ENCODE measurements around the gene GID8. TPM values are rescaled to one million over a fixed set of nuclear protein-coding genes. Genes with fewer than 3 reads are reported as not detected.

The GID8 gene
- polyA plus RNA-seq, 2 of the 4 experiments (the other 2 are of a cell fraction), result 19.2 to 24.5 TPM

GRCh38 chr20:62995481-62995880 lies 57.5 kb downstream of the GID8 start:
- FAIRE-seq (no peak), DNase-seq (ENCODE audit: low read depth in 1 of 2, low spot score in 1 of 2) (no peak), ATAC-seq (no peak)
- TF ChIP-seq CHD4 (IDR thresholded peaks at IDR 0.05; ENCODE audit: borderline replicate concordance), result no peak
- no peak for TF ChIP-seq PHF8 (IDR thresholded peaks at IDR 0.05; ENCODE audit: borderline replicate concordance, low read depth)
- no peak for TF ChIP-seq JUN (IDR thresholded peaks at IDR 0.05)
- TF ChIP-seq RCOR1 (IDR thresholded peaks at IDR 0.05; ENCODE audit: low read depth, low read length), result no peak
- TF ChIP-seq BHLHE40 (IDR thresholded peaks at IDR 0.05; ENCODE audit: low read depth, low read length), result no peak
- no peak for TF ChIP-seq NFE2L2 (conservative IDR thresholded peaks at IDR 0.05; ENCODE audit: low read length)
- no peak for TF ChIP-seq MAFK (IDR thresholded peaks at IDR 0.05; ENCODE audit: partially characterized antibody)
- no peak for TF ChIP-seq POLR2AphosphoS2 (conservative IDR thresholded peaks at IDR 0.05; ENCODE audit: low read length)
- TF ChIP-seq USF2 (IDR thresholded peaks at IDR 0.05), result no peak
- TF ChIP-seq TP53 (CRISPR knock-in tag; IDR thresholded peaks at IDR 0.05), result no peak
- TF ChIP-seq CTCF (IDR thresholded peaks at IDR 0.05), result no peak
- no peak for TF ChIP-seq MAZ (IDR thresholded peaks at IDR 0.05; ENCODE audit: borderline replicate concordance, low read depth, low read length)
- TF ChIP-seq ZNF302 (CRISPR knock-in tag; IDR thresholded peaks at IDR 0.05), result no peak
- no peak for TF ChIP-seq GATA3 (IDR thresholded peaks at IDR 0.05; ENCODE audit: borderline replicate concordance)
- Histone ChIP-seq H3K27ac (no peak overlapping the region), H3K4me2 (no peak overlapping the region), H3K9me3 (no peaks in the 10 kb centered on the region), H3K4me1 (no peaks in the 10 kb centered on the region), H3K4me3 (no peak overlapping the region)
- 44% methylated on average over 11 of the region's 11 CpGs for WGBS (ENCODE audit: missing lambda C conversion rate)
- ChIA-PET POLR2A (no interaction called here), CTCF (interaction anchor here (7.5 kb wide), 1 partner anchor 14 kb away, joined by 44 read pairs; no protein-coding TSS in a partner anchor)

- no peak for FAIRE-seq
- Histone ChIP-seq H3K4me1 (no peaks in the 10 kb centered on the region), H3K4me3 (no peak overlapping the region), H3K27ac (no peak overlapping the region), H3K9me3 (no peaks in the 10 kb centered on the region), H3K4me2 (no peak overlapping the region)
- TF ChIP-seq ZFP36 (IDR thresholded peaks at IDR 0.05; ENCODE audit: borderline replicate concordance, partially characterized antibody) (no peak), EP300 (IDR thresholded peaks at IDR 0.05) (no peak), REST (IDR thresholded peaks at IDR 0.05) (no peak), CBX8 (IDR thresholded peaks at IDR 0.05) (no peak), HES2 (IDR thresholded peaks at IDR 0.05) (no peak), KDM1A (IDR thresholded peaks at IDR 0.05; ENCODE audit: low read depth) (no peak), CBX2 (IDR thresholded peaks at IDR 0.05; ENCODE audit: borderline replicate concordance, low read depth) (no peak), EHMT2 (IDR thresholded peaks at IDR 0.05; ENCODE audit: low read depth) (no peak), TFCP2L1 (CRISPR knock-in tag; IDR thresholded peaks at IDR 0.05) (no peak), HDAC2 (IDR thresholded peaks at IDR 0.05) (no peak), NFE2L2 (conservative IDR thresholded peaks at IDR 0.05; ENCODE audit: low read length) (no peak), TP53 (CRISPR knock-in tag; IDR thresholded peaks at IDR 0.05) (no peak), MAX (IDR thresholded peaks at IDR 0.05) (no peak)
- CTCF ChIA-PET, result interaction anchor here (7.5 kb wide), 1 partner anchor 13 kb away, joined by 44 read pairs; no protein-coding TSS in a partner anchor
- POLR2A ChIA-PET, result no interaction called here
- no peak for ATAC-seq
- 48% methylated on average over 20 of the region's 25 CpGs for WGBS (ENCODE audit: missing lambda C conversion rate)
- DNase-seq (ENCODE audit: low read depth in 1 of 2, low spot score in 1 of 2), result no peak
These were observed 58.1 kb downstream of the GID8 start for GRCh38 chr20:62995898-62996595.

Measured in A549 (cell line).